C1 segment of cervical spinal cord (tissue), 14 donors: ENCODE data around the gene SUFU.
A peak's percentile ranks its signal among the peaks of the same experiment; 100 is the strongest.

Experiments
- DNase-seq, 14 donors: peaks; one replicate each; lab custom pipeline; 2025; lab: John Stamatoyannopoulos, UW

SUFU gene

DNA sequence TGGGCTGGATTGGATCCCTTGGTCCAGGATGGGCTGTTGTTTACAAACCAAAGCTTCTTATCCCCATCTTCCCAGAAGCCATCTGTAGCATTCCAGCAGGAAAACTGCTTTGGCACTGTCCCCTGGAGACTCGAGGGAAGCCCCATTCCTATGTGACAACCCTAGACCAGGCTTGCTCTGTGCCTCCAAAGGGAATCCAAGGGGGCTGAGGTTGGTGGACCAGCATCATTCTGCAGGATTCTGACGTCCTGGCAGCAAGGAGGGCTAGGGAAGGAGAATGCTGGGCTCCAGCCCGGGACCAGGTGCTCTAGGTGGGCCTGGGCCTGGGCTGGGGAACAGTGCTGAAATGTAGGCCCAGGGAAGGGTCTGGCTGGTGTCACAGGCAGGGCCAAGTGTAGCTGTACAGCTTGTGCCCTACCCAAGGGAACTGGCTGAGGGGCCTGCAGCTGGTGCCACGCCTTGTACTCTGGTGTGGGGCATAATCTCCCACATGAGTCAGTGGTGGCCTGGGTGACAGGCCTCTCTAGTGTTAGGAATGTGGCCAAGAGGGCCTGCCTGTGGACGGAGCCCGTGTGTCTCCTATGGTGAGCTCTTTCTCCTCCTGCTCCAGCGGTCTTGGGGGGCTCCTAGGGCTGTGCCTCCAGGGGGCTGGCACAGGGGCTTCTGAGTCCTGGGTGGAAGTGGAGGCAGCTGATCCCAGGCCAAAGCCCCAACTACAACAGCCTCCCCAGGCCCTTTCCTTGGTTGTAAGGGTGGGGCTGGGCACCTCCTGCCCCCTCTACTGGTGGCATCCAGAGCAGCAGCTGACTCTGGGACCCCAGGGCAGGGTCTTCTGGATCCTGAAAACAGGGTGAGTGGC is 165.7 kb downstream of the SUFU start:
- DNase-seq: peak in 4 of 14 donors; percentile 28 to 79 (median 34)

DNA sequence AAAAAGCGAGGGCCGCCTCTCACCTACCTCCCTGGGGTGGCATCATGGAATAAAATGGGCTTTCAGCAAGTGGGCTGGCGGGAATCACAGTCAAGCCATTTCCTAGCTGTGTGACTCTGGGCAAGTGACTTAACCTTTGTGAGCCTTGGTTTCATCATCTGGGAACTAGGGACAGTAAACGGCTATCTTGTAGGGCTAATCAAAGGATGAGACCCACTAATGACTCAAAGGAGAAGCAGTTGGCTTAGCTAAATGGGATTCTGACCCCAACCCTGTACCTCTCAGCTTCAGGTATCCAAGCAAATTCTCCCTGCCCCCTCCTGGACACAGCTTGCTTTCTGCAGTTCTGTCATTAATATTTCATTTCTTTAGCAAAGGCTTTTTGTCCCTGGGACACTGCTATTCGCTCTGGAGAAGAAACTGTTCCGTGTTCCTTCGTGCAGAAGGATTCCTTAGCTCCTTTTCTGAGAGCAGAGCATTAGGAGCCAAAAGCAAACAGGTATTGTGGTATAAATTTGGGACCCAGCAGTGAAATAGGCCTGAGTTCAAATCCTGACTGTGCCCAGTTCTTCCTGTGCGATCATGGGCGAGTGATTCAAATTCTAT is 166.4 kb downstream of the SUFU start:
- no peak for DNase-seq

DNA sequence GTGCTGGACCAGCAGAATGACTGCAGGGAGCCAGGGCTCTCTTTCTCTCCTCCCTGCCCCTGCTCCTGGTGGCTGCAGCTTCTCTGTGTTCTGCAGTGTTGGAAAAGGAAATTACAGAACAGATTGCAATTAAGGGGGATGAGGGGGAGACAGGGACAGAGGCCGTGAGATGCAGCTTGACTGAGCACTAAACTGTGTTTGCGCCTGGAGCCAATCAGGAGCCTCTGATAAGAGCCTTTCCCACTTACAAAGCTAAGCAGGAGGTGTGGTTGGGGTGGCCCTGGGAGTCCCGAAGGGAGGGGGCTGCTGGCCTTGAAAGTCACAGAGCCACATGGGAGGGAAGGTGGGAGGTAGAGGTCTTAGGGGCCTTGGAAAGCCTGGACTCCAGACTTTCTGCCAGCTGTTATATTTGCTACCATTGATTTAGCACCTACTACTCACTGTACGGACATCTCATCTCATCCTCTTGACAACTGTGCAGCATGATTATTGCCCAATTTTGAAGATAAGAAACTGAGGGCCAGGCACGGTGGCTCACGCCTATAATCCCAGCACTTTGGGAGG is 167.2 kb downstream of the SUFU start:
- DNase-seq: no peak

DNA sequence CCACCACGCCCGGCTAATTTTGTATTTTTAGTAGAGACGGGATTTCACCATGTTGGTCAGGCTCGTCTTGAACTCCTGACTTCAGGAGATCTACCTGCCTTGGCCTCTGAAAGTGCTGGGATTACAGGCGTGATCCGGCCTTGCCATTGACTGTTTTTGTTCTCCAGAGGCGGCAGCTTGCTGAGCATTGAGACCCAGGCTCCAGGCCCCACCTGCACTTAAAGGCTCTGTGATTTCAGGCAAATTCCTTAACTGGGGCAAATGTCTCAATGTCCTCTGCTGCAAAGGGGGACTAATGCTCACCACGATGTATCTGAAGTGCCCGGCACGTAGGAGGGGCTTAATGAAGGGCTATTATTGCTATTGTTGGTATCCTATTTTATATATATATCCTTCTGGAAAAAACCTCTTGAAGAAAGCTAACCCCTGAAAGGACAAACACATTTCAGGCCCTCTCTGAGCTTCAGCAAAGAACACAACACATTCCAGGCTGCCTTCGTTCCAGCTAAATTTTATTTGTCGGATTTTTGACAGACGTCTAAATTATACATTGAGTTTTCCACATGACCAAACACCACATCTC is 169.6 kb downstream of the SUFU start:
- no peak for DNase-seq

DNA sequence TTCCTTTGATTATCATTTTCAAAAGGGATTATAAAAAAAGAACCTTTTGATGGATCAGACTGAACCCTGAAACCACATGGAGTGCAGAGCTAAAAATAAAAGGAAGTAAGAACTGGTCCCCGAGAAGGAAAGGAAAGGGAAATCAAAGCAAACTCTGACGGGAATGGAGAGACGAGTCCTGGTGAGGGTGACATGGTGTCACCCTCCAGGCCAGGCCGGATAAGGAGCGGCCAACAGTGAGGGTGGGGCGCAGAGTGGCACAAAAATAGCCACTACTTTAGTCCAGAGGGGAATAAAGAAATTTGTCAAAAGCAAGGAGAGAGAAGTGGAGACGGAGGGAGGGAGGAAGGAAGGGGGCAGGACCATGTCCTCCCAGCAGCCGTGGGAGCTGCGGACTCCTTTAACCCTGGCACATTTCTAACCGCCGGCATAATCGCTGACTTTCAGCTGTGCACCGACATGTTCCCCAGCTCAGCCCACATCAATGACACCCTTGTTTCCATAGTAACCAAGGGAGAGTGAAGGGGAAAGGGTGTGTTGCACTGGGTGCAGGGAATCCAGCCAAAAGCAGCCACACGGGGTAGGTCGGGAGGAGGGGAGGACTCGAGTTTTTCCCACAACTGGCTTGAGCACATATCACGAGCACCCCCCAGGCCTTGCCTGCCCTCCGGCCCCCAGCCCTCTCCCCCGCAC is 170.2 kb downstream of the SUFU start:
- DNase-seq: peak in 10 of 14 donors; percentile 14 to 66 (median 52)

DNA sequence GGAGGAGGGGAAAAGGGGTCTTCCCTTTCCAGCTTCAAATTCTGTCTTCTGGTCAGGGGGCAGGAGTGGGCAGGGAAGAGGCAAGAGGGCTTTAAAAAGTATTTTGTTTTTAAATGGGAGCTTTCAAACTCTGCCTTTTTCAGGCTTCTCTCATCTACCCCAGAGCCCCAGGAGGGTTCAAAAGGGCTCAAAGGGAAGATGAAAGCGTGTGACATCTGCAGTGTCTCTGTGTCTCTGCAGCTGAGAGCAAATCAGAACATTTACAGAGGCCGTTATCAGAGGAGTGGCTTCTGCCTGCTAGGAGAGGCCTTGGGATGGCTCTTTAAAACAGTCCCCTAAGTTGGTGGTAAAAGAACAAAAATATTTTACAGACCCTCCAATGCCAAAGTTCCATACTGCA is 170.8 kb downstream of the SUFU start:
- peak in 1 of 14 donors; percentile 60 for DNase-seq

DNA sequence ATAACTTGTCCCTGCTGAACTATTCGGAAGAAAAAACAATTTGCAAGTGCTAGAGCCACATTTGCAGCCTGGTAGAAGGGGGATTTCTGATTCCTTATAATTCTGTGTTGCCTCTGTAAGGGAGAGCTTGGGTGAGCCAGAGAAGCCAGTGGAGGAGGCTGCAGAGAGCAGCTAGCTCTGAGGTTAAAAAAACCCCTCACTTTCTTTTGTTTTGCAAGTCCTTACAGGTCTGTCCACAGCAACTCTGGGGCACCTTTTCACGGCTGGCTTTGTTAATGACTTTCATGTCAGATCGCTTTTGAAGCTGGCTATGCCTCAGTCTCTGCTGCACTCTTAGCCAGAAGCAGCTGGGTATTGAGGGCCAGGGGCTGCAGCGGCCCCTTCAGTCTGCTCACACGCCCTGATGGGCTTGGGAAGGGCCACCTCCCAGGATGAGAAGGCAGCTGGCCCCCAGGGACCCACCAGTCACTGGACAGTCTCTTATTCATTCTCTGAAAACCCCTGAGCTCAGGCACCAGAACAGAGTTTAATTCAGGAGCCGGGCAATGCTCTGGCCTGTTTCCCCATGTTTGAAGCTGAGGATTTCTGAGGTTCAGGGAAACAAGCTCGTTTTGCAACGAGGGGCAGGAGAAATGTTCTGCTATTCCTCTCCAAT is 171.4 kb downstream of the SUFU start:
- DNase-seq: peak in 2 of 14 donors; percentile 34 to 36

DNA sequence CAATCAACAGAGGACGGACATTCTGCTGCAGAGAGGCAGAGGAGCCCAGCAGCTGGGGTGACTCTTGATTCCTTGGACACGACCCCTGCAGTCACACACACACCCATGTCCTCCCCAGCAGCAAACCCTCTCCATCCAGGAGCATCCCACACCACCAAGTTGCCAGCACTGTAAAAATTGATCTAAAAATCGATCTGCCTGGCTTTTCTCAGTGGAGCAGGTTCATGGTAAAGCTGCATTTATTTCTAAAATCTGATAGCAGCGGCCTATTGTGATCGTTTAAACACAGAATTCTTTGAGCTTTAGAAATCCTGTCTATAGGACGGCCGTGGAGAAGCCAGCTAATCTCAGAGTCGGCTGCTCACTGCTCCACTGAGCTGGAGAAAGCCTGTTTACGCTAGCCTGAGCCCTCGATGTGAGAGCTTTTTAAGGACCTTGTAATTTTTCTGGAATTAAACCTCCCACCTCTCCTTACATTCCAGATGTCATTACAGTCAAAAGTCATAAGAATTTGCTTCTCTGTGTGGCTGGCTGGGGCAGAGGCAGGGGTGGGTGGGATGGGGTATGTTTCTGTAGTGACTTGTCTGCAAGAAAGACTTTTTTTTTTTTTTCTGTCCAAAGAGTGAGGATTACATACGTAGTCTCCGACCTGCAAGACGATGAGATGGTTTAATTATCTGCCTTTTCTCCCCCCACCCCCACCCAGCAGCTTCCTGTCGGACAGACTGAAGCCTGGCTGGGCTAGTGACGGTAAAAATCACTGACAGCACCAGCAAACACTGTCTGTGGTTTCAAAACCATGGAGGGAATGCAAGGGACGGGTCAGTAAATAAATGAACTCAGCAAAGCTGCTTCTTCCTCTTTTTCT is 172.1 kb downstream of the SUFU start:
- DNase-seq: peak in 3 of 14 donors; percentile 26 to 34 (median 29)

DNA sequence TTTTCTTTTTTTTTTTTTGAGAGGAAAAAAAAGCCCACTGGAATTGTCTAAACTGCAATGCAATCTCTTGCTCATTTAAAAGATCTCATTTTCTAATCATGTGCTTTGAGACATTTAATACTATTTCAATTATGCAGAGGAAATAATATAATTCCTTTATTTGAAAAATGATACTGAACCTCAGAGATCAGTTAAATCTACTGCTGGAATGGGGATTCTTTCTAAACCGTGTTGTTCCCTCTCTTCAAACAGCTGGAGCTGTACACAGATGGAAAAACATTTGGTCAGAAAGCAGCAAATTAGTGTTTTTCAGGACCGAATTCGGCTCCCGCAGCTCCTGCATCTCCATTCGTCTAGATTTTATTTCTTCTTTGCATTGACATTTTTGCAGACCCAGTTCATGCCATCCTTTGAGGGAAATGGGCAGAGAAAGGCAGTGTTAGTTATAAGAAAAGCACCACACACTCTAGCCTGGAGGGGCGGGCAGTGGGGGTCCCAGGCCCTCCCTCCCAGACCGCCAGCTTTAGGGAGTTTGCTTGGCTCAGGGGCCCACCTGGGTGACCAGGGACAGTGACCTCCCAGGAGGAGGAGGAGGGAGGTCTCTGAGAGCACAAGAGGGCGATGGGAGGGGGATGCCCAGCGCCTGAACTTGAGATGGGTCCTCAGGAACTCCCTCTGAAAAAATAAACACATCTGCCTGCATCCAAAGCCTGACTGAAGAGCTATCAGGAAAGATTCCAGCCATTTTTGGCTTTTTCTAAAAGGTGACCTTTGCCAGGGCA is 173.0 kb downstream of the SUFU start:
- no peak for DNase-seq

DNA sequence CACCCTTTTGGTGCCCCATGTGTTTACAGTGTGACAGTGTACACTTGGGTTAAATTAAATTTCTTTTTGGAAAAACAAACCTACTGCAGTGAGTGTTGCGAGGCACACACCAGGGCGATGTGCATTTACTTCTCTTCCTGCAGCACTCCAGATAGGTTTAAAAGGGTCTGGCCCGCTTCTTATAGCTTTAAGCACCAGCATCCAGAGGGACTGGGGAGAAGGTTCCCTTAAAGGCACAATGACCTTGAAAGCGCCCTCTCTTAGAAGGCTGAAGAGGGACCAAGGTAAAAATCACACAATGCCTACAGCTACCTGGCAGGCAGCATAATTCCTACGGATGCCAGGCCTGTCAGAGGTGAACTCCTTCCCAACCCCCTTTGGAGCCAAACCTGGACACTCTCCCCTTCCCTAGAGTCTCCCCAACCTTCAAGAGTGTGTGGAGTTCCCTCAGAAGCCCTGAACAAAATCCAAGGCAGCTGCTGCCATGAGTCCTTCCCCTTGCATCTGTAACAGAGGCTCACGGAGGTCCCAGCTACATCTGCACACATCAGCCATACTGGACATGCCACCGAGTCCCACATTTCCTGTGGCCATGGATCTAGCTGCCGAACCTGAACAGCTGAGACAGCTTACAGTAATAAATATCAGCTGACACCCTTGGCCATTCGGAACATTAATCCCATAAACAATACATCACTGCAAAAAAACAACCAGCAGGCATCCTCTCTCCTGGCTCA is 173.7 kb downstream of the SUFU start:
- no peak for DNase-seq

DNA sequence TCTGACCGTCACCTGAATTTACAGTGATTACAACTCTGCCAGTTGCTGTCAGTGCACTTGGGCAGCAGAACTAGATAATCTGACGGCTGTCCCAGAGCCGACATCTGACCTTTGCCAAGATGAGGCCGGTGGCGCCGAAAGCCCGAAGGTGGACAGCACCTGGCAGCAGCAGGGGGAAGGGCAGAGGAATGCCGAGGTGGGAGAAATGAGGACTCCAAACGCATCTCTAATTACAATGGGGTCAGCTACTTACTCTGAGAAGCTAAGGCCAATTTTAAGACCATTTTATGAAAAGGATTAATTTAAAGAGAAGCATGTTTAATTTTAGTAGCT is 174.3 kb downstream of the SUFU start:
- DNase-seq: no peak

DNA sequence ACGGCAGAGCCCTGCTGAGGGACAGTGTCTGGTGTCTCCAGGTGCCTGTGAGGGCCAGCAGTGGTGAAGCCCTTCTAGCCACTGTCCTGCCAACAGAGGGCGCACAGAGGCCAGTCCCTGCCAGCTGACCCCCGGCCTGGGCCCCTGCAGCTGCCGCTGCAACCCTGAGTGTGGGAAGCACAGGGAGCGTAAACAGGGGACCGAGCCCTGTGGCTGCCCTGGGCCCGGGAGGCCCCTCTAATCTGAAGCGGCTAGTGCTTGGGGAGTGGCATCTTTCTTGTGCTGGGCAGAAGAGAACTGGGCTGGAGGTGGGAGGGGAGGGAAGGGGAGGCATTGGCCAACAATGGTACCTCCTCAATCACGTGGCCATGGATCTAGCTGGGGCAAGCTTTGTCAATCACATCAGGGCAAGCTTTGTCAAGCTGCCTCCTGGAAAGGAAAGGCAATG is 175.1 kb downstream of the SUFU start:
- peak in 11 of 14 donors; percentile 38 to 86 (median 79) for DNase-seq

DNA sequence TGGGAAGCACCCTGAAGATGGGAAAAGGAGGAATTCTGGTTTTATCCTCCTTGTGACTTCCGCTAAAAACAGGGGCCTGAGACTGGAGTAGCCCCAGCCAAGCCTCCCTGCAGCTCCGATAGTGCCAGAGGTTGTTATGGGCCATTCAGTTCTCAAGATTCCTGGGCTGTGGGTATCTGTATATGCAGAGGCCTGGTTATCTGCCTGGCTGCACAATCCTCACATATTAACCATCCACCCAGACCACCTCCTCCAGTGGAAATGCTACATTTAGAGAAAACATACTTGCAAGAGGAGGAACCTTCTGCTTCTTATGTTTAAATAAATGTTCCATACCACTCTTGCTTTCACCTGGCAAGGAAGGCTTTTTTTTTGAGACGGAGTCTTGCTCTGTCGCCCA is 175.8 kb downstream of the SUFU start:
- DNase-seq: no peak

DNA sequence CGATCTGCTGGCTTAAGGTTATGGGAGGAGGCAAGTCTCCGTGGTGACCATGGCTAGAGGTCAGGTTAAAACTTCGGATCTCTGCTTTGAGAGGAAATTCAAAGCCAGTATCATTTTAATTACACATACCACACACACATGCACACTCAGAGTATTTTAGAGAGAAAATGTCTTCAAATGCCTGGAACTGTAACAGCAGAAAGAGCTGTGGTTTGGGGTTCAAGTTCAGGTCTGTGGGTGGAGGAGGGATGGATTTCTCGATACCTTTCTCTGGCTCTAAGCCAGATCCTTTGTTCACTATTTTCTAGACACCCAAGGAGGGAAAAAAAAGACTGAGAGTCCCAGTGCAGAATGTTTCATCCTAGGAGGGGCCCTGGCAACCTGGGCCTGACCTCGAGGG is 177.9 kb downstream of the SUFU start:
- no peak for DNase-seq

DNA sequence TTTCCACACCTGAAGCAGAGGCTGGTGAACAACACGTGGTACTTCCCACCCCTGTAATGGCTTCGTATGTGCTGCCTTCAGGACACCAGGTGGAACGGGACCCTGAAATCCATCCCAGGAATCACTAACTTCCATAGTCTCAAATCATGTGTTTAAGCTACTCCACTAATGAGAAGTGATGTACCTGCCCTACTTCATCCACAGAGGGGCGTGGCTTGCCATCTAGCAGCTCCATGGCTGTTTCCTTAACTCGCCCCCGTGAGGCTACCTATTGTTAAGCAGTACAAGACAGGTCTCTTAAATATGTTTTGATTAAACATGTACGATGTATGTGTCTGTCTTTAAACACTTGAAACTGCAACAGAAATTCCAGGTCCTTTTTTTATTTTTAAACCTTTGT is 178.6 kb downstream of the SUFU start:
- no peak for DNase-seq

DNA sequence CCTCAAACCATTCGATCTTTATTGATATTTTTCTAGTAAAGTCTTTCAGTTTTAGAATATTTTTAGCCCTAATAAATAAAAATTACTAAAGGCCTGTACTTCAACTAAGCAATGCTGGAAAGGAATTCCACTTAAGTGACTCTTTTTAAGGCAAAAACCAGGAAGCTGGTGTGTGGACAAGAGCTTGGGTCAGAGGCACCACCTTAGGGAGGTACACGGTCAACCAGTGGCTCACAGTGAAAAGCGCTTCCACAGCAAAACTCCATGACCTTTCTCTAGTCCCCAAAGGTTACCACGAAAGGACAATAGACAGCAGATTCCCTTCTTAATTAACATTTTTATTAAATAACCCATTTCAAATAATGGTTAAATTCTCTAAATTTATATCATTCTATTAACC is 179.2 kb downstream of the SUFU start:
- no peak for DNase-seq
